ENCODE data around the gene SDK2. TPM values are rescaled to one million over a fixed set of nuclear protein-coding genes. Genes with fewer than 3 reads are reported as not detected.

The SDK2 gene
- total RNA-seq, 2 experiments from 2014 or later: 2.4 to 2.5 TPM

DNA sequence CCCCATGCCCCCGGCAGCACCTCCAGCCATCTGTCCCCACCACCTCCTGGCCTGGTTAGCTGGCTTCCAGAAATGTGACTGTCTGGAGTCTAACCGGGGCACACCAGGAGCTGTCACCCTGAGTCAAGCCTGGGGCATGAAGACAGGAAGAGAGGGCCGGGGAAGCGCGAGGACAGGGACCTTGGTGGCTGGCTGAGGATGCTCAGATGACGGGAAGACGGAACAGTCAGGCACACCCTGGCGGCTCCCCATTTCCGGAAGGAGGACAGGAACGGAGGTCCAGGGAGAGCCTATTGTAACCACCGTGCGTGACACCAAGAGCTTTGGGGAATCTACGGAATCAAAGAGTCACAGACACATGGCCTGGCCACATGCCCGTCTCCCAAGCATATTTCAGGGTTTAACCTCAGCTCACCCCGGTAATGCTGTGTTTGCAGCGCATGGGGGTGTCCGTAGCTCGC, 51.7 kb downstream of the SDK2 start:
- DNase-seq: no peak
- ChIA-PET POLR2A (interaction anchor here (2.3 kb wide), 1 partner anchor 25 kb away, joined by 5 read pairs; no protein-coding TSS in a partner anchor), CTCF (no interaction called here)
- H3K27me3 Mint-ChIP-seq: peaks cover 2% of the 10 kb centered on the region
- peak overlapping the region; percentile 92 for H3K27ac Mint-ChIP-seq
- H3K36me3 Mint-ChIP-seq (ENCODE audit: low read depth): no peaks in the 10 kb centered on the region
- no peak overlapping the region for H3K4me3 Mint-ChIP-seq
- H3K9me3 Mint-ChIP-seq: no peaks in the 10 kb centered on the region
- H3K4me1 Mint-ChIP-seq: peaks cover 51% of the 10 kb centered on the region

DNA sequence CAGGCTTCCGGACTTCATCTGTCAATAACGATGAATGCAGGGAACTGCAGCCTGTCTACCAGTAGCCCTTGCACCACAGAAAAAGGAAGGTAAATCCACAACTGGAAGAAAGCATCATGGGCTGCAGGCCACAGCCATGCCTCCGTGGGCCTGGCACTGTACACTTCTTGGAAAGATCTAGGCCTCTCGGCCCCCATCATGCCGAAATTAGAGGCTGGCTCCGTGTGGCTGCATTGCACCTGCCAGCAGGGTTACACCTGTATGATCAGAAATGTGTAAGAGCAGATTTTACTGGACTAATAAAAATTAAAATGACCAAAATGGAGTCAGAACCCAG, 52.2 kb downstream of the SDK2 start:
- no peaks in the 10 kb centered on the region for H3K36me3 Mint-ChIP-seq (ENCODE audit: low read depth)
- ChIA-PET POLR2A (interaction anchor here (1.2 to 2.3 kb wide), 3 partner anchors 25 to 37 kb away, joined by 4 to 7 read pairs (median 5); no protein-coding TSS in a partner anchor), CTCF (no interaction called here)
- peak overlapping the region; percentile 39 for H3K4me3 Mint-ChIP-seq
- DNase-seq: no peak
- peak overlapping the region; percentile 92 for H3K27ac Mint-ChIP-seq
- no peaks in the 10 kb centered on the region for H3K9me3 Mint-ChIP-seq
- peaks cover 2% of the 10 kb centered on the region for H3K27me3 Mint-ChIP-seq
- peaks cover 51% of the 10 kb centered on the region for H3K4me1 Mint-ChIP-seq

DNA sequence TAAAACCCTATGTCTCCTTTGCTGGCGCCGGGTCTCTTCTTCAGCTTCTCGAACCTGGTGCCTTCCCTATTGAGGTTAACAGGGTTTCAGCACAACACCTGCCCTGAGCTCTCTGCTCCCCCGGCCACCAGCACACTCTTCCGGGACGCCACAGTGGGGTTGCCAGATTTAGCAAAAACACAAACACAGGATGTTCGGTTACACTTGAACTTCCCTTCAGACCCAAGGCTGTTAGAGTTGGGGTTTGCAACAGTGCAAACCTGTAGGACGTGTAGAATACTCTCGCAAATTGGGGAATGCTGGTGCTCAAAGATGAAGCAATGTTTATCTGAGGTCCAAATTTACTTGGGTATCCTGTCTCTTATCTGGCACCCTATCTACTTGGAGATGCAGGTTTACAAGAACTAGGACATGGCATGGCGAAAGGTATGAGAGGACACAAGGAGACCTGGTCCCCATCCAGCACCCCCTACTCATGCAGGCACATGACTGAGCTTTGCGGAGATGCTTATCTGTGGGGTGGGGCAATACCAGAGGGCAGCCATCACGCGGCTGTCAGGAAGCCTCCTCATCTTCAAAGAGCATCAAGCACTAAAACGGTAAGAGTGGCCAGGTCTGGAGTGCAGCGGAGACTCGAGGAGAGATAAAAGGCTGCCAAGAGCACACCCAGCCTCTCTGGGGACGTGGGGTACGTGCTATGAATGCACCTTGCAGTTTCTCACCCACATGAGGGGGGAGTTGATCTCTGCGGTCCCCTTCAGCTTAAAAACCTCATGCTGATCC, 52.8 kb downstream of the SDK2 start:
- Mint-ChIP-seq H3K36me3 (ENCODE audit: low read depth) (no peaks in the 10 kb centered on the region), H3K27me3 (peaks cover 2% of the 10 kb centered on the region), H3K4me3 (peak overlapping the region; percentile 39), H3K4me1 (peaks cover 51% of the 10 kb centered on the region), H3K9me3 (no peaks in the 10 kb centered on the region), H3K27ac (peak overlapping the region; percentile 92)
- DNase-seq: peak; percentile 68
- ChIA-PET CTCF (interaction anchor here (0.5 to 1.4 kb wide), 5 partner anchors 10 to 162 kb away, joined by 3 to 4 read pairs (median 3); no protein-coding TSS in a partner anchor), POLR2A (interaction anchor here (1.2 to 1.4 kb wide), 2 partner anchors 24 to 36 kb away, joined by 4 to 7 read pairs; no protein-coding TSS in a partner anchor)

DNA sequence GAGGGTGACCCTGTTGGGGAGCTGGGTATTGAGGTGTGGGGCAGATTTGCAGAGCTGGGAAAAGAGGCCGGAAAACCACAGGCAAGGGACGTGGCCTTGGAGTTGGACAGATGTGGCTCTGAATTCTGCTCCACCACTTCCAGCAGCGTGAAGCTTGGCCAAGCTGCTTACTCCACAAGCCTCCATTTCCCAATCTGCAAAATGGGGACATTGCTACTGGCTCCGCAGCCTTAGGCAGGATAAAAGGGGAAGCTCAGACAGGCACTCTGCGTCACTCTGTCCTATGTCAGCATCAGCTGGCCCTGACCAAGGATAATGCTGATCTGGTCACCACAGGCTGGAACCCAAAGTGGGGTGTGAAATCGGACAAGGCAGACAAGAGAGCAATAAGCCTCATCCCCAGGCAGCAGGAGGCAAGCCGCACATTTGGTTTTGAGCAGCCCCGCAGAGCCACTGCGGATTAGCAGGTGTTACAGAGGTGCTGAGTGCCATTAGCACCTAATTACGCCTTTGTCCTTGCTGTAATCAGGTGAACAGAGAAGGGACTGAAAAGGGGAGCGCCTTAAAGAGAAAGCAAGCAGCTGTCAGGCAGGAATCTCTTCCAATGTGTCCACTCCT, 54.8 kb downstream of the SDK2 start:
- Mint-ChIP-seq H3K9me3 (no peaks in the 10 kb centered on the region), H3K4me3 (no peak overlapping the region), H3K27me3 (peaks cover 2% of the 10 kb centered on the region), H3K4me1 (peaks cover 46% of the 10 kb centered on the region), H3K36me3 (ENCODE audit: low read depth) (no peaks in the 10 kb centered on the region), H3K27ac (no peak overlapping the region)
- no peak for DNase-seq
- ChIA-PET CTCF (no interaction called here), POLR2A (no interaction called here)

DNA sequence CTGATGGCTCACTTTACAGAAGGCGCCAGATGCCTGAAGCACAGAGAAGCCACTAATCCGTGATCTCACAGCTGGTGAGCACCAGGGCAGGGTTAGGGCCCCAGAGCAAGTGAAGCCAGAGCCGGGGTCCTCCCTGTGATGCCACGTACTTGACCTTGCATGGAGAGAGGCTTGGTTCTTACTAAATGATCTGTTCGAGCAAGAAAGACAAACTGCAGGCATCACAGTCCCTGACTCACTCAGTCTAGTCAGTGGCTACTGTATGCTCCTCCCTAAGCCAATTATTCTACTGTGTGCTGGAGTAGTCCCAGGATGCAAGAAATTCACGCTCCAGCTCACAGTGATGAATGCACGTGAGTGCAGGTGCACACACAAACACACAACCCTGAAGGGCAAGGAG, 55.4 kb downstream of the SDK2 start:
- Mint-ChIP-seq H3K27ac (no peak overlapping the region), H3K27me3 (peaks cover 2% of the 10 kb centered on the region), H3K36me3 (ENCODE audit: low read depth) (no peaks in the 10 kb centered on the region), H3K9me3 (no peaks in the 10 kb centered on the region), H3K4me3 (no peak overlapping the region), H3K4me1 (peaks cover 41% of the 10 kb centered on the region)
- no peak for DNase-seq
- POLR2A ChIA-PET: no interaction called here
- CTCF ChIA-PET: interaction anchor here (0.7 kb wide), 1 partner anchor 479 kb away, joined by 9 read pairs; no protein-coding TSS in a partner anchor

DNA sequence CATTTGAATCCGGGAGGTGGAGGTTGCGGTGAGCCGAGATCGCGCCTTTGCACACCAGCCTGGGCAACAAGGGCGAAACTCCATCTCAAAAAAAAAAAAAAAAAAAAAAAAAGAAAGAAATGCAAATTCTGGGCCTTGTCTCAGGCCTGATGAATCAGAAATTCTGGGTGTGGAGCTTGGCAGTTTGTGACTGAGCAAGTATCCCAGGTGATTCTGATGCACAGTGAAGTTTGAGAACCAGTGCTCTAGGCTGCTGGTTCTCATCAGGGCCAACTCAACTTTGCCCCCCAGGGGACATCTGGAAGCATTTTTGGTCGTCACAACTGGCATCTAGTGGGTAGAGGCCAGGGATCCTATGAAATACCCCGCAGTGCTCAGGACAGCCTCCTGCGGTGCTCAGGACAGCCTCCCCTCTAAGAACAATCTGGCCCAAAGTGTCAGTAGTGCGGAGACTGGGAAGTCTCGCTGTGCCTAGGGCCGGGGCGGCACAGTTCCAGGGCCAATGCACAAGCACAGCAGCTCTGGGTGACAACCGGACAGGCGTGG, 55.9 kb downstream of the SDK2 start:
- POLR2A ChIA-PET: no interaction called here
- DNase-seq: no peak
- H3K27me3 Mint-ChIP-seq: peaks cover 2% of the 10 kb centered on the region
- H3K9me3 Mint-ChIP-seq: no peaks in the 10 kb centered on the region
- no peak overlapping the region for H3K27ac Mint-ChIP-seq
- H3K36me3 Mint-ChIP-seq (ENCODE audit: low read depth): no peaks in the 10 kb centered on the region
- no peak overlapping the region for H3K4me3 Mint-ChIP-seq
- H3K4me1 Mint-ChIP-seq: peaks cover 38% of the 10 kb centered on the region
- CTCF ChIA-PET: interaction anchor here (0.7 kb wide), 1 partner anchor 479 kb away, joined by 9 read pairs; no protein-coding TSS in a partner anchor

DNA sequence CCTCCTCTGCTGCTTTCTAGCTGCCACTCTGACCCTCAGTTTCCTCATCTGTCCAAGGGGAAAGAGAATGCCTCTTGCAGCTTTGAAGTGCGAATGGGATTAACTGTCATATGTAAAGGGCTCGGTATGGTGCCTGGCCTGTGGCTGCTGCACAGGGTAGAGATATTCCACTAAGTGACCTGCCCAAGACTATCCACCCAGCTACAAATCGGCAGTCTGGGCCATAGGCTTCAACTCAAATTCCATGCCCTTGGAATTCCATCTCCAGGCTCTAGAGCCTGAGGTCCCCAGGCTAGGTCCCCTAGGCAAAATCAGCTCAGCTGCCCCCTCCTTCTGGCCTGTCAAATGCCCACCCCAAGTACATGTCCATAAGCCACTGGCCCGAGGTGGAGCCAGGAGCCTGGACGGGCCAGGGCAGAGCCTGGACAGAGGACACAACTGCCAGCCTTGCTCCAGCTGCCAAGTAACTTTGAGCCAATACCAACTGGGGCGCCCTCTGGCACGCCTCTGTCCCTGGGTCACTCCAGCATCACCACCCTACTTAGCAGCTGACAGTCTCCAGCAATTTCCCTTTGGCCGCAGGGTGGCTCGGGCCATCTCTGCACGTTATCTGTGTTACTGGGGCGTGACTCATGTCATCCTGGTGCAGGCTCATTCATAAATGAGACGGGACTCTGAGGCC, 57.2 kb downstream of the SDK2 start:
- Mint-ChIP-seq H3K9me3 (no peaks in the 10 kb centered on the region), H3K4me3 (no peak overlapping the region), H3K27ac (no peak overlapping the region), H3K4me1 (peaks cover 25% of the 10 kb centered on the region), H3K36me3 (ENCODE audit: low read depth) (no peaks in the 10 kb centered on the region), H3K27me3 (peaks cover 2% of the 10 kb centered on the region)
- DNase-seq: no peak
- ChIA-PET POLR2A (no interaction called here), CTCF (interaction anchor here (0.6 kb wide), 1 partner anchor 14 kb away, joined by 3 read pairs; no protein-coding TSS in a partner anchor)

DNA sequence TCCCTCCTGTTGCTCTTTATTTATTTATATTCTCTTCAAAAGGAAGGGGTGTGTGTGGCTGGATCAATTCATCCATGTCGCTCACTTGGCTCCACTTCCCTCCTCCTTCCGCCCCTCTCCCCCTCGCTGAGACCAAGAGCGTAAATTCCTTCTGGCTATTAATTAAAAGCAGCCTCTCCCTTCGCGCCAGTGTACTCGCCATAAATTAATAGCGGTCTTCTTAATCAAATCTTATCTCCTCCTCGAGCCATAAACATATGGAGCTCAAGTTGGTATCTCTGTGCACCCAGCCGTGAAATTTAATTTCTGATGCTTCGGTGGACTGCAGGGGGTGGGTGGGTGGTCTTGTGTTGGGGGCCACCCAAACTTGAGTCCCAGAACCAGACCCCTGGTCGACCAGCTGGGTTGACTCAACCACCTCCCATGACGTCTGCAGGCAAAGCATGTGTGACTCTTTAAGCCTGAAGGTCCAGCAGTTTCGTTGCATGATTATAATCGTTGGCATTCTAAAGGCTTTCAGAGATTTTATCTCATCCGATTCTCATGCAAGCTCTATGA, 57.9 kb downstream of the SDK2 start:
- Mint-ChIP-seq H3K36me3 (ENCODE audit: low read depth) (no peaks in the 10 kb centered on the region), H3K27ac (no peak overlapping the region), H3K4me1 (peaks cover 18% of the 10 kb centered on the region), H3K27me3 (peaks cover 2% of the 10 kb centered on the region), H3K9me3 (no peaks in the 10 kb centered on the region), H3K4me3 (no peak overlapping the region)
- ChIA-PET CTCF (interaction anchor here (0.6 to 1.4 kb wide), 3 partner anchors 15 to 124 kb away, joined by 3 to 6 read pairs (median 3); no protein-coding TSS in a partner anchor), POLR2A (no interaction called here)
- no peak for DNase-seq

DNA sequence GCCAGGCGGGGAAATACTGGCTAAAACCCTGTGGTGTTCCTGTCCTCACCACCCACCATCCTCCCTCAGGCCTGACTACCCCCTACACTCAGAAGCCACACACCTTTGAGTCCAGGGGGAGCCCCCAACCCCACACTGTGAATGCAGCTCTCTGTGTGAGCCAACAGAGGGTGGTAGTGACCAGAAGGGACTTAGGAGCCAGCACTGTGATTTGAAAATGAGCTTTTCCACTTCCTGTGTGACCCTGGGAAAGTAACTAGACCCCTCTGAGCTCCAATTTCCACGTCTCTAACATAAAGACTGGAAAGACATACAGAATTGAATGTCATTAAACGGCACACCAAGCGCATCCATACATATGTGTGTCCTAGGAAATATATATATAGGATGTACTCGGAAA, 58.7 kb downstream of the SDK2 start:
- no peak for DNase-seq
- peaks cover 2% of the 10 kb centered on the region for H3K27me3 Mint-ChIP-seq
- ChIA-PET CTCF (interaction anchor here (1.4 kb wide), 2 partner anchors 60 to 125 kb away, joined by 3 to 6 read pairs; no protein-coding TSS in a partner anchor), POLR2A (no interaction called here)
- H3K36me3 Mint-ChIP-seq (ENCODE audit: low read depth): no peaks in the 10 kb centered on the region
- H3K4me1 Mint-ChIP-seq: peaks cover 13% of the 10 kb centered on the region
- no peak overlapping the region for H3K27ac Mint-ChIP-seq
- H3K4me3 Mint-ChIP-seq: no peak overlapping the region
- H3K9me3 Mint-ChIP-seq: no peaks in the 10 kb centered on the region

DNA sequence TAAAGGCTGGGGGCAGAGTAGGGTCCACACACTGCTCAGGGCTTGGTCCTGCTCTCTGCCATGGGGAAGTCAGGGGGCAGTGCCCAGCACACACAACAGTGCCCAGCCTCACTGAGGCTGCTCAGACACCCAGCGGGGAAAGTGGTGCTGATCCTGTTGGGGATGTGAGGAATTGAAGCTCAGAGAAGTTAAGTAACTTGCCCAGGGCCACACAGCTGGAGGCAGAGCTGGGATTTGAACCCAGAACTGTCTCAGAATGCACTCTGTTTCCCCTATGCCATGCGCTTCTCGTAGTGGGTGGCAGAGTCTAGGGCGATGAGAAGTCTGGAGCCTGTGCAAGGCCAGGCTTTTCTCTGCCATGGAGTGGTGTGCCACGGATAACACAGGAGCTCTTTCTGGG, 59.3 kb downstream of the SDK2 start:
- H3K27me3 Mint-ChIP-seq: peaks cover 2% of the 10 kb centered on the region
- H3K9me3 Mint-ChIP-seq: no peaks in the 10 kb centered on the region
- DNase-seq: no peak
- H3K4me1 Mint-ChIP-seq: peaks cover 8% of the 10 kb centered on the region
- ChIA-PET CTCF (interaction anchor here (1.4 kb wide), 2 partner anchors 61 to 126 kb away, joined by 3 to 6 read pairs; no protein-coding TSS in a partner anchor), POLR2A (no interaction called here)
- H3K36me3 Mint-ChIP-seq (ENCODE audit: low read depth): no peaks in the 10 kb centered on the region
- no peak overlapping the region for H3K27ac Mint-ChIP-seq
- H3K4me3 Mint-ChIP-seq: no peak overlapping the region

DNA sequence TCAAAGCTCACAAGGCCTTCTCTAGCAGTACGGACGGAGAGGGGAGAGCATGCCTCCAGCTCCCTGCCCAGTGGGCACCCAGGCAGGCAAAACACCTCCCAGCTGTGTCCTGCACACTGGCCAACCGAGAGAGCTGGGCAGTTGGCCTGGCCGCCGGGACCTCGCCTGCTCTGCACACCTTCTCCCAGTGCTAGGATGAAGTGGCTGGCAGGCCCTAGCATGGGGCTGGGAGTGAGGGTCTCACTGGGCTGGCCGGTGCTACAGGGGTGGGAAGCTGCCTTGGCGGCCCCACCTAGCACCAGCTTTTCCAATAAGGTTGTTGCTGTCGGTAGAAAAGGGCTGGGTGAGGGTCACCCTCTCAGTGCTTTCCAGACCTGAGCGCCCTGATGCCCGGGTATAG, 60.2 kb downstream of the SDK2 start:
- H3K27me3 Mint-ChIP-seq: no peaks in the 10 kb centered on the region
- POLR2A ChIA-PET: no interaction called here
- H3K27ac Mint-ChIP-seq: no peak overlapping the region
- H3K4me1 Mint-ChIP-seq: peaks cover 4% of the 10 kb centered on the region
- CTCF ChIA-PET: no interaction called here
- DNase-seq: no peak
- no peaks in the 10 kb centered on the region for H3K36me3 Mint-ChIP-seq (ENCODE audit: low read depth)
- H3K4me3 Mint-ChIP-seq: no peak overlapping the region
- no peaks in the 10 kb centered on the region for H3K9me3 Mint-ChIP-seq

DNA sequence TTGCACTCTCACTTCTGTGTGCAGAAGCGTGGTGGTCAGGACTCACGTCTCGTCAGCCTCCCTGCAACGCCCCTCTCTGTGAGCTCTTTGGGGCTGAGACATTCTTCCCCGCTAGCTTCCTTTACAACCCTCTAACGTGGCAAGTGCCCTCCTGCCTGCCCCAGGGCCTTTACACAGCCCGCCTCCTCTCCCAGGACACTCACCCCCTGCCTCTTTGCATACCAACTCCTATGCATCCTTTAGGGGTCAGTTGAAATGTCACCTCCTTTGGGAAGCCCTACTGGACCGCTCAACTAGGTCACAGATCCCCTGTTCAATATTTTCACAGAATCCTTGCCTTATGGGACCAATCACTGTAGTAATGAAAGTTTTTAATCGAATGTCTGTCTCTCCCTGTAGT, 61.4 kb downstream of the SDK2 start:
- Mint-ChIP-seq H3K4me3 (no peak overlapping the region), H3K9me3 (no peaks in the 10 kb centered on the region), H3K27ac (no peak overlapping the region), H3K27me3 (no peaks in the 10 kb centered on the region), H3K4me1 (peaks cover 3% of the 10 kb centered on the region), H3K36me3 (ENCODE audit: low read depth) (no peaks in the 10 kb centered on the region)
- ChIA-PET CTCF (no interaction called here), POLR2A (no interaction called here)
- DNase-seq: no peak

DNA sequence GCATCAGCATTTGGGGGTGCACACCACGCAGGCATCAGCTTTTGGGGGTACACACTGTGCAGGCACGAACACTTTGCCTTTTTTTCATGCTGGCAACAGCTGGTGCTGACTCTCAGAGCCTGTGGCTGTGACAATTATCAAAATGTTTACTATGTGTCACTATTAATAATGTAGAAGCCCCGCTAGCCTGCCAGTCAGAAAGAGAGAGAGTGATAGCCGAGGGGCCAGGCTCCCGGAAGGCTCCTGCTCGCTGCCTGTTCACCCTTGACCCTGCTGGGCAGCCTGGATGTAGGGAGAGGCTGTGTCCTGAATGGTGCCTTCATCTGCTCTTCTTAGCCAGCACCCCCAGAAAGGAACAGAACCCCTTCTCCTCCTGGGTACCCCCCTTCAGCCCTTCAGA, 61.9 kb downstream of the SDK2 start:
- POLR2A ChIA-PET: no interaction called here
- Mint-ChIP-seq H3K4me3 (no peak overlapping the region), H3K4me1 (no peaks in the 10 kb centered on the region), H3K27me3 (no peaks in the 10 kb centered on the region), H3K27ac (no peak overlapping the region), H3K36me3 (ENCODE audit: low read depth) (no peaks in the 10 kb centered on the region), H3K9me3 (no peaks in the 10 kb centered on the region)
- CTCF ChIA-PET: no interaction called here
- no peak for DNase-seq

Measured in activated CD4-positive, alpha-beta memory T cell treated with anti-CD3 and anti-CD28 coated beads, Interleukin-2, amount 10 ng/mL, durations not matched to agents 7 days and 5 days (primary cell).